RWPE2 (cell line): Measurements from ENCODE around the gene VTI1A.
"Not testable (repeated sequence)": the region's sequence is repeated elsewhere in the genome, so short reads cannot be mapped to it uniquely, and the experiment has no call there.

Experiments used
- ATAC-seq: fragments of 200-7000 bp; cut with Tn5 transposase; 3 replicates; pipeline ENCODE4 v1.9.1; 2021; ENCODE audit warnings: low read depth
- DNase-seq: peaks from one replicate; pipeline ENCODE4 v3.0.0-alpha.2; 2020; ENCODE audit warnings: low spot score
- H3K27ac ChIP-seq: fragments of 450-650 bp; 2 replicates; pipeline ENCODE4 v1.5.1; 2017; ENCODE audit warnings: mild to moderate bottlenecking; ENCODE audit not compliant: poor library complexity, severe bottlenecking
- H3K27me3 ChIP-seq: fragments of 250-450 bp; sonication (Bioruptor Pico); 2 replicates; pipeline ENCODE4 v1.5.1; 2021; ENCODE audit warnings: mild to moderate bottlenecking, moderate library complexity; ENCODE audit not compliant: insufficient read depth, poor library complexity, severe bottlenecking
- H3K36me3 ChIP-seq: fragments of 250-450 bp; sonication (Bioruptor Pico); 2 replicates; pipeline ENCODE4 v1.5.1; 2020; ENCODE audit warnings: low read depth, mild to moderate bottlenecking, moderate library complexity
- H3K4me1 ChIP-seq: fragments of 250-450 bp; sonication (Bioruptor Pico); 2 replicates; pipeline ENCODE4 v1.5.1; 2021; ENCODE audit warnings: mild to moderate bottlenecking, moderate library complexity; ENCODE audit not compliant: insufficient read depth, poor library complexity, severe bottlenecking
- H3K4me3 ChIP-seq: fragments of 250-450 bp; sonication (Bioruptor Pico); 2 replicates; pipeline ENCODE4 v1.5.1; 2021; ENCODE audit warnings: mild to moderate bottlenecking, moderate library complexity; ENCODE audit not compliant: severe bottlenecking
- H3K9me3 ChIP-seq: fragments of 250-450 bp; sonication (Bioruptor Pico); 2 replicates; pipeline ENCODE4 v1.5.1; 2021; ENCODE audit warnings: mild to moderate bottlenecking, moderate library complexity; ENCODE audit not compliant: severe bottlenecking
- TF ChIP-seq, protein P1 (sequence below): fragments of 450-650 bp; IDR thresholded peaks from one replicate; pipeline ENCODE4 v1.5.1; 2017; ENCODE audit warnings: mild to moderate bottlenecking, moderate library complexity; ENCODE audit not compliant: poor library complexity, severe bottlenecking

Gene VTI1A

GRCh38 chr10:112855134-112855533 is 408.1 kb downstream of the VTI1A start:
- H3K9me3 ChIP-seq = no peaks in the 10 kb centered on the region
- no peak overlapping the region for H3K4me3 ChIP-seq
- TF ChIP-seq, protein P1, sequence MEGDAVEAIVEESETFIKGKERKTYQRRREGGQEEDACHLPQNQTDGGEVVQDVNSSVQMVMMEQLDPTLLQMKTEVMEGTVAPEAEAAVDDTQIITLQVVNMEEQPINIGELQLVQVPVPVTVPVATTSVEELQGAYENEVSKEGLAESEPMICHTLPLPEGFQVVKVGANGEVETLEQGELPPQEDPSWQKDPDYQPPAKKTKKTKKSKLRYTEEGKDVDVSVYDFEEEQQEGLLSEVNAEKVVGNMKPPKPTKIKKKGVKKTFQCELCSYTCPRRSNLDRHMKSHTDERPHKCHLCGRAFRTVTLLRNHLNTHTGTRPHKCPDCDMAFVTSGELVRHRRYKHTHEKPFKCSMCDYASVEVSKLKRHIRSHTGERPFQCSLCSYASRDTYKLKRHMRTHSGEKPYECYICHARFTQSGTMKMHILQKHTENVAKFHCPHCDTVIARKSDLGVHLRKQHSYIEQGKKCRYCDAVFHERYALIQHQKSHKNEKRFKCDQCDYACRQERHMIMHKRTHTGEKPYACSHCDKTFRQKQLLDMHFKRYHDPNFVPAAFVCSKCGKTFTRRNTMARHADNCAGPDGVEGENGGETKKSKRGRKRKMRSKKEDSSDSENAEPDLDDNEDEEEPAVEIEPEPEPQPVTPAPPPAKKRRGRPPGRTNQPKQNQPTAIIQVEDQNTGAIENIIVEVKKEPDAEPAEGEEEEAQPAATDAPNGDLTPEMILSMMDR = no peak
- ATAC-seq = no peak
- no peaks in the 10 kb centered on the region for H3K27me3 ChIP-seq
- no peak overlapping the region for H3K27ac ChIP-seq
- H3K4me1 ChIP-seq = no peaks in the 10 kb centered on the region
- no peak for DNase-seq
- H3K36me3 ChIP-seq = no peaks in the 10 kb centered on the region

DNA sequence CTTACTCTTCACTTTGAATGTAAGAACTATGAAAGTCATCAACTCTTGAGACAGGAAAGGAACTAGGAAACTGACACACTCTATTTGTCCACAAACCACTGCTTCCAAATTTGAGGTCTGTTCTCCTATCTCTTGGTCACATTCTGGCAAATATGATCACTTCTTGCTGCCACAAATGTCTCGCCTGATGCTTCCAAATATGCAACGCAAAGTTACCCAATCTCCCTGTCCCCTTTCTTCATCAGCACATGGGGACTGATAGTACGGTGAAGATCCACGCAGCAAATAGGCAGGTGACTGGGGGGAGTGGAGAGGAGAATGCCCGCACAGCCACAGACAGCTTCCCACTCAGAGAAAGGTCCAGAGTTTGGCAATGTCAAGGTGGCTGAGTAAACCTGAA is 410.5 kb downstream of the VTI1A start:
- Histone ChIP-seq H3K27ac (no peak overlapping the region), H3K4me3 (no peak overlapping the region), H3K9me3 (no peaks in the 10 kb centered on the region), H3K4me1 (no peaks in the 10 kb centered on the region), H3K36me3 (no peaks in the 10 kb centered on the region), H3K27me3 (no peaks in the 10 kb centered on the region)
- no peak for DNase-seq
- TF ChIP-seq, protein P1 = no peak
- ATAC-seq = no peak

DNA sequence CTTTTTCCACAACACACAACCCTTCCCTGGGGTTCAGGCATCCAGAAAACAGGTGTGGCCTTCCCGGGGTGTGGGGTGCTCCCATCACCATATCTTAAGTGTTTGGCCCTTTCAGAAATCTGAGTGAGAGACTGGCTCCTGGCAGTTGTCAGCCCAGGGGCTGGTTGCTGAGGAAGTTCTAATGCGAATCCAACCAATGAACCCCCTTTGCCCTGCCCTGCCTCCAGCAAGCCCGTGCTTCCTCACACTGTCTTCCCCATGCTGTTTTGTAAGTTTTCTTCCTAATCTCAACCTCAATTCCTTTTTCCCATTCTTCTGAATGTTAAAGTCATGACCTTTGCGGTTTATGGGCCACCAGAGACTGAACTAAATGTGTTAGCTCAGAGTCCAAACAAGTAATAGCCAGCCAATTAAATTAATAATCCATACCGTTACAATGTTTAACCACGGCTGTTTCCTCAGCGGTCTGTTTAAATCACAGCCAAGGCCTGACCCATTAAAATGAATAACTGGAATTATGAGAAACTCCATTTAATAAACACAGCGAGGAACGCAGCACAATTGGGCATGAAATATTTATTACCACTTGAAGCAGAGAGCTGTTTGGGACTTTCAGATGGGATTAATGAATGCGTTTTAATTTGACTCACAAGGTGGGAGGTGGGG is 412.1 kb downstream of the VTI1A start:
- ATAC-seq (no peak), DNase-seq (no peak)
- Histone ChIP-seq H3K9me3 (no peaks in the 10 kb centered on the region), H3K4me1 (no peaks in the 10 kb centered on the region), H3K36me3 (no peaks in the 10 kb centered on the region), H3K4me3 (no peak overlapping the region), H3K27ac (no peak overlapping the region), H3K27me3 (no peaks in the 10 kb centered on the region)
- TF ChIP-seq, protein P1 = no peak

- Histone ChIP-seq H3K4me3 (no peak overlapping the region), H3K9me3 (no peaks in the 10 kb centered on the region), H3K4me1 (no peaks in the 10 kb centered on the region), H3K27me3 (no peaks in the 10 kb centered on the region), H3K36me3 (no peaks in the 10 kb centered on the region), H3K27ac (no peak overlapping the region)
- no peak for ATAC-seq
- TF ChIP-seq, protein P1 = no peak
- no peak for DNase-seq
These were observed 412.8 kb downstream of the VTI1A start for GRCh38 chr10:112859793-112860192.

- not testable (repeated sequence) for H3K9me3 ChIP-seq, H3K27ac ChIP-seq, DNase-seq, H3K4me1 ChIP-seq, H3K4me3 ChIP-seq, H3K27me3 ChIP-seq, ATAC-seq, H3K36me3 ChIP-seq
These were observed 416.4 kb downstream of the VTI1A start for GRCh38 chr10:112863461-112863860.
